Stimulated activated CD8-positive, alpha-beta memory T cell treated with anti-CD3 and anti-CD28 coated beads, Interleukin-4, amount 100 ng/mL, for 24 hours (primary cell): ENCODE results near the gene COL16A1.

Experiments used
- DNase-seq: peaks from one replicate; pipeline ENCODE4 v3.0.0-alpha.2; 2020; ENCODE audit warnings: low read depth

COL16A1 gene

GRCh38 chr1:31683997-31684396 is 19.8 kb downstream of the COL16A1 start:
- DNase-seq = no peak

- no peak for DNase-seq
These were observed 22.4 kb downstream of the COL16A1 start for GRCh38 chr1:31681415-31681814.

GRCh38 chr1:31679676-31680230 is 24.1 kb downstream of the COL16A1 start:
- DNase-seq = no peak

- no peak for DNase-seq
These were observed 24.7 kb downstream of the COL16A1 start for GRCh38 chr1:31679091-31679490.

GRCh38 chr1:31678681-31679080 is 25.1 kb downstream of the COL16A1 start:
- DNase-seq = no peak

- no peak for DNase-seq
These were observed 25.9 kb downstream of the COL16A1 start for GRCh38 chr1:31677949-31678348.

GRCh38 chr1:31677401-31677800 is 26.4 kb downstream of the COL16A1 start:
- no peak for DNase-seq

GRCh38 chr1:31675756-31676155 is 28.1 kb downstream of the COL16A1 start:
- no peak for DNase-seq

- no peak for DNase-seq
These were observed 28.7 kb downstream of the COL16A1 start for GRCh38 chr1:31675161-31675560.

- DNase-seq = no peak
These were observed 29.2 kb downstream of the COL16A1 start for GRCh38 chr1:31674626-31675025.

- DNase-seq = no peak
These were observed 30.4 kb downstream of the COL16A1 start for GRCh38 chr1:31673433-31673832.

GRCh38 chr1:31672986-31673385 is 30.8 kb downstream of the COL16A1 start:
- no peak for DNase-seq

GRCh38 chr1:31671561-31672201 is 32.1 kb downstream of the COL16A1 start:
- DNase-seq = no peak

- DNase-seq = no peak
These were observed 32.7 kb downstream of the COL16A1 start for GRCh38 chr1:31671147-31671546.

GRCh38 chr1:31670593-31670964 is 33.2 kb downstream of the COL16A1 start:
- no peak for DNase-seq

- DNase-seq = no peak
These were observed 33.8 kb downstream of the COL16A1 start for GRCh38 chr1:31669786-31670592.

GRCh38 chr1:31669433-31669785 is 34.4 kb downstream of the COL16A1 start:
- no peak for DNase-seq

- no peak for DNase-seq
These were observed 35.4 kb downstream of the COL16A1 start for GRCh38 chr1:31668303-31668883.

GRCh38 chr1:31667065-31667785 is 36.6 kb downstream of the COL16A1 start:
- no peak for DNase-seq

GRCh38 chr1:31666263-31666963 is 37.4 kb downstream of the COL16A1 start:
- no peak for DNase-seq

GRCh38 chr1:31665234-31665878 is 38.5 kb downstream of the COL16A1 start:
- DNase-seq = no peak
